Measurements from ENCODE around the gene C12orf56. TPM values are rescaled to one million over a fixed set of nuclear protein-coding genes. Genes with fewer than 3 reads are reported as not detected.
"Not testable (repeated sequence)": the region's sequence is repeated elsewhere in the genome, so short reads cannot be mapped to it uniquely, and the experiment has no call there.

Gene C12orf56
- total and polyA plus RNA-seq, 3 donors from 2014 or later = 4.2 to 21.8 (median 13.1) TPM

GRCh38 chr12:64299628-64300027 is 90.9 kb downstream of the C12orf56 start:
- WGBS, 2 donors = 76 to 81% methylated on average over 3 of the region's 3 CpGs
- Histone ChIP-seq H3K27me3 (no peaks in the 10 kb centered on the region), H3K4me3 (no peak overlapping the region), H3K27ac (no peak overlapping the region), H3K36me3 (ENCODE audit: low read depth, missing control alignments) (no peaks in the 10 kb centered on the region), H3K9me3 (no peaks in the 10 kb centered on the region), H3K4me1 (no peaks in the 10 kb centered on the region)
- intact Hi-C loops (cut with DNase I; ENCODE audit: low total_unique reads) = no loop called here
- TF ChIP-seq POLR2A (IDR thresholded peaks at IDR 0.05) (no peak), CTCF (IDR thresholded peaks at IDR 0.05) (no peak)
- DNase-seq = no peak

GRCh38 chr12:64296301-64296700 is 94.3 kb downstream of the C12orf56 start:
- Histone ChIP-seq H3K36me3 (ENCODE audit: low read depth, missing control alignments) (no peaks in the 10 kb centered on the region), H3K9me3 (no peaks in the 10 kb centered on the region), H3K27me3 (no peaks in the 10 kb centered on the region), H3K4me3 (no peak overlapping the region), H3K27ac (no peak overlapping the region), H3K4me1 (no peaks in the 10 kb centered on the region)
- no peak for DNase-seq
- intact Hi-C loops (cut with DNase I; ENCODE audit: low total_unique reads) = no loop called here
- TF ChIP-seq CTCF (IDR thresholded peaks at IDR 0.05) (no peak), POLR2A (IDR thresholded peaks at IDR 0.05) (no peak)

- H3K4me1 ChIP-seq = no peaks in the 10 kb centered on the region
- H3K4me3 ChIP-seq = no peak overlapping the region
- no peak overlapping the region for H3K27ac ChIP-seq
- no peak for DNase-seq
- WGBS, 2 donors = 85 to 92% methylated on average over 4 of the region's 4 CpGs
- no peak for TF ChIP-seq POLR2A (IDR thresholded peaks at IDR 0.05)
- no peak for TF ChIP-seq CTCF (IDR thresholded peaks at IDR 0.05)
- intact Hi-C loops (cut with DNase I; ENCODE audit: low total_unique reads) = no loop called here
- no peaks in the 10 kb centered on the region for H3K36me3 ChIP-seq (ENCODE audit: low read depth, missing control alignments)
- no peaks in the 10 kb centered on the region for H3K9me3 ChIP-seq
- H3K27me3 ChIP-seq = no peaks in the 10 kb centered on the region
These were observed 96.7 kb downstream of the C12orf56 start for GRCh38 chr12:64293654-64294364.

GRCh38 chr12:64293174-64293573 is 97.4 kb downstream of the C12orf56 start:
- H3K4me1 ChIP-seq; intact Hi-C loops (cut with DNase I; ENCODE audit: low total_unique reads); H3K4me3 ChIP-seq; H3K27me3 ChIP-seq; H3K9me3 ChIP-seq; H3K27ac ChIP-seq; DNase-seq; H3K36me3 ChIP-seq (ENCODE audit: low read depth, missing control alignments): not testable (repeated sequence)
- 69 to 96% methylated on average over 2 to 7 of the region's 15 CpGs for whole genome bisulfite sequencing, 2 donors

- H3K27ac ChIP-seq = no peak overlapping the region
- TF ChIP-seq POLR2A (IDR thresholded peaks at IDR 0.05) (no peak), CTCF (IDR thresholded peaks at IDR 0.05) (no peak)
These were observed 104.0 kb downstream of the C12orf56 start for GRCh38 chr12:64286521-64286920.

More at GRCh38 chr12:64286521-64286920, 104.0 kb downstream of the C12orf56 start:
- intact Hi-C loops (cut with DNase I; ENCODE audit: low total_unique reads) = no loop called here
- 60 to 78% methylated on average over 4 of the region's 4 CpGs for WGBS, 2 donors
- DNase-seq = no peak
- Histone ChIP-seq H3K4me1 (no peaks in the 10 kb centered on the region), H3K36me3 (ENCODE audit: low read depth, missing control alignments) (no peaks in the 10 kb centered on the region), H3K4me3 (no peak overlapping the region), H3K9me3 (no peaks in the 10 kb centered on the region), H3K27me3 (no peaks in the 10 kb centered on the region)
